ENCODE measurements around the gene ITCH. TPM values are rescaled to one million over a fixed set of nuclear protein-coding genes. Genes with fewer than 3 reads are reported as not detected.
A peak's percentile ranks its signal among the peaks of the same experiment; 100 is the strongest.

ITCH gene
- total RNA-seq, 1 donor from 2014 or later = 30.9 TPM

- H3K9me3 ChIP-seq = no peaks in the 10 kb centered on the region
- H3K36me3 ChIP-seq = no peaks in the 10 kb centered on the region
- TF ChIP-seq CTCF (IDR thresholded peaks at IDR 0.05) = no peak
- TF ChIP-seq POLR2A (IDR thresholded peaks at IDR 0.05) = peak; percentile 49 to 60
- TF ChIP-seq POLR2AphosphoS5 (IDR thresholded peaks at IDR 0.05; ENCODE audit: insufficient read depth in 1 of 2, low read depth in 1 of 2) = peak; percentile 51 to 94
- peak within 1 kb of the TSS; percentile 78 to 94 for H3K4me3 ChIP-seq
- no peaks in the 10 kb centered on the region for H3K27me3 ChIP-seq
- H3K4me1 ChIP-seq = peaks cover 23% of the 10 kb centered on the region
- DNase-seq (ENCODE audit: extremely low spot score in 2 of 2) = peak in 1 of 2 donors; percentile 96
- intact Hi-C loops (cut with DNase I) = no loop called here
- peak within 1 kb of the TSS; percentile 95 for H3K27ac ChIP-seq
Observed at GRCh38 chr20:34558320-34559218, 195.5 kb downstream of the ITCH start, which contains the start of gene MAP1LC3A. Gene MAP1LC3A, plus strand, starts transcription at chr20:34558718. Its CDS starts 151 bp downstream, at chr20:34558869.

- Histone ChIP-seq H3K9me3 (no peaks in the 10 kb centered on the region), H3K4me3 (peak overlapping the region; percentile 78 to 94), H3K4me1 (peaks cover 23% of the 10 kb centered on the region), H3K27me3 (no peaks in the 10 kb centered on the region), H3K27ac (peak overlapping the region; percentile 95), H3K36me3 (no peaks in the 10 kb centered on the region)
- no peak for DNase-seq (ENCODE audit: extremely low spot score in 2 of 2)
- intact Hi-C loops (cut with DNase I) = no loop called here
- no peak for TF ChIP-seq CTCF (IDR thresholded peaks at IDR 0.05)
- no peak for TF ChIP-seq POLR2A (IDR thresholded peaks at IDR 0.05)
- no peak for TF ChIP-seq POLR2AphosphoS5 (IDR thresholded peaks at IDR 0.05; ENCODE audit: insufficient read depth in 1 of 2, low read depth in 1 of 2)
Observed at GRCh38 chr20:34559311-34560140, 196.5 kb downstream of the ITCH start.

- no peak for TF ChIP-seq CTCF (IDR thresholded peaks at IDR 0.05)
- no peak for TF ChIP-seq POLR2AphosphoS5 (IDR thresholded peaks at IDR 0.05; ENCODE audit: insufficient read depth in 1 of 2, low read depth in 1 of 2)
- TF ChIP-seq POLR2A (IDR thresholded peaks at IDR 0.05) = no peak
- Histone ChIP-seq H3K27ac (peak overlapping the region; percentile 95), H3K9me3 (no peaks in the 10 kb centered on the region), H3K36me3 (no peaks in the 10 kb centered on the region), H3K4me3 (peak overlapping the region in 1 of 2 donors; percentile 94), H3K4me1 (peaks cover 23% of the 10 kb centered on the region), H3K27me3 (no peaks in the 10 kb centered on the region)
- intact Hi-C loops (cut with DNase I) = no loop called here
- no peak for DNase-seq (ENCODE audit: extremely low spot score in 2 of 2)
Observed at GRCh38 chr20:34560141-34560523, 197.1 kb downstream of the ITCH start.

- Histone ChIP-seq H3K36me3 (no peaks in the 10 kb centered on the region), H3K4me1 (peaks cover 23% of the 10 kb centered on the region), H3K27ac (no peak overlapping the region), H3K27me3 (no peaks in the 10 kb centered on the region), H3K4me3 (no peak overlapping the region), H3K9me3 (no peaks in the 10 kb centered on the region)
- intact Hi-C loops (cut with DNase I) = no loop called here
- DNase-seq (ENCODE audit: extremely low spot score in 2 of 2) = no peak
- TF ChIP-seq CTCF (IDR thresholded peaks at IDR 0.05) (no peak), POLR2A (IDR thresholded peaks at IDR 0.05) (no peak), POLR2AphosphoS5 (IDR thresholded peaks at IDR 0.05; ENCODE audit: insufficient read depth in 1 of 2, low read depth in 1 of 2) (no peak)
Observed at GRCh38 chr20:34560614-34561013, 197.5 kb downstream of the ITCH start.

MicroRNAs within 50 kb of the gene (microRNA counts, 767-probe panel; counts per million panel counts)
- microRNA hsa-miR-644a = 238 to 261 counts per million in 2 donors

Small RNA genes lying within 50 kb of the gene (microRNA-seq; reads per million reads assigned to microRNA genes)
- gene MIR644A (ENCODE audit: borderline number of aligned reads, borderline replicate concordance) = not detected

Small RNA genes lying within 50 kb of the gene (small RNA-seq; reads per million reads assigned to genes)
- gene AL356299.1 (not detected), gene MIR644A (not detected), gene RF00019 (not detected)

Other genes starting within 250 kb of the ITCH start
- gene ASIP, start 121.8 kb upstream of the ITCH start, total RNA-seq = not detected
- gene AHCY, start 59.9 kb upstream of the ITCH start, total RNA-seq = 98.2 TPM
- gene DYNLRB1, start 153.1 kb downstream of the ITCH start, total RNA-seq = 135 TPM
- 71.5 TPM for gene MAP1LC3A, start 195.4 kb downstream of the ITCH start, total RNA-seq